HEK293 (cell line): ENCODE measurements around the gene DEF6.

Experiments used
- CTCF ChIA-PET: fragments of 350-600 bp; formaldehyde crosslinking; extraction: SDS; loops from one replicate; lab custom pipeline; 2021; ENCODE audit warnings: antibody characterized with exemption; lab: Yijun Ruan, JAX
- POLR2A ChIA-PET: fragments of 300-600 bp; formaldehyde crosslinking; extraction: SDS; loops from one replicate; lab custom pipeline; 2020; ENCODE audit warnings: antibody characterized with exemption, inconsistent platforms; lab: Yijun Ruan, JAX
- H3K27ac ChIP-seq: fragments of 200-500 bp; sonication (Bioruptor generic); 2 replicates; pipeline ENCODE4 v1.5.1; 2014; ENCODE audit warnings: low read depth, low read length, control low read depth, inconsistent platforms; ENCODE audit errors: extremely low read depth
- H3K36me3 ChIP-seq, 2 experiments: fragments of 200-500 bp in 1 of 2; sonication (Bioruptor generic) in 1 of 2; 1 replicate in 1 of 2; 2 replicates in 1 of 2; pipeline ENCODE4 v1.5.1; 2014 to 2017; ENCODE audit warnings: inconsistent platforms in 2 of 2, low read length in 2 of 2; ENCODE audit not compliant: control insufficient read depth in 2 of 2, insufficient read depth in 1 of 2
- H3K4me1 ChIP-seq: fragments of 200-500 bp; sonication (Bioruptor generic); 2 replicates; pipeline ENCODE4 v1.5.1; 2014; ENCODE audit warnings: mild to moderate bottlenecking, low read length, inconsistent platforms; ENCODE audit not compliant: control insufficient read depth, insufficient read depth
- H3K4me3 ChIP-seq: 2 replicates; pipeline ENCODE4 v1.5.1; 2011; ENCODE audit warnings: low read depth, mild to moderate bottlenecking, control low read depth, low read length, moderate library complexity
- H3K9me3 ChIP-seq: fragments of 200-500 bp; sonication (Bioruptor generic); 2 replicates; pipeline ENCODE4 v1.5.1; 2014; ENCODE audit warnings: low read depth, low read length, inconsistent platforms; ENCODE audit not compliant: control insufficient read depth, insufficient read depth
- ATF2 ChIP-seq: fragments of 450-650 bp; formaldehyde crosslinking; IDR thresholded peaks from 2 replicates; pipeline ENCODE4 v1.5.1; 2016; ENCODE audit warnings: missing biosample characterization, missing genetic modification characterization, low read depth
- HOXC10 ChIP-seq: sonication (generic); formaldehyde crosslinking; IDR thresholded peaks from 2 replicates; pipeline ENCODE4 v1.8.1; 2023; ENCODE audit warnings: mild to moderate bottlenecking, missing genetic modification reagents
- HOXD13 ChIP-seq: sonication (generic); formaldehyde crosslinking; IDR thresholded peaks from 2 replicates; pipeline ENCODE4 v1.8.0; 2022; ENCODE audit warnings: missing genetic modification reagents, borderline replicate concordance
- KLF16 ChIP-seq: fragments of 450-650 bp; formaldehyde crosslinking; IDR thresholded peaks from 2 replicates; pipeline ENCODE4 v1.5.1; 2017; ENCODE audit warnings: missing biosample characterization, missing genetic modification characterization
- PRDM10 ChIP-seq: fragments of 450-650 bp; formaldehyde crosslinking; IDR thresholded peaks from 2 replicates; pipeline ENCODE4 v1.5.1; 2016; ENCODE audit warnings: missing biosample characterization, missing genetic modification characterization
- ZBTB49 ChIP-seq: fragments of 450-650 bp; formaldehyde crosslinking; IDR thresholded peaks from 2 replicates; pipeline ENCODE4 v1.5.1; 2016; ENCODE audit warnings: missing biosample characterization, missing genetic modification characterization, low read depth
- ZFP3 ChIP-seq: fragments of 450-650 bp; formaldehyde crosslinking; IDR thresholded peaks from 2 replicates; pipeline ENCODE4 v1.5.1; 2016; ENCODE audit warnings: low read depth, missing biosample characterization, missing genetic modification characterization
- ZNF157 ChIP-seq: fragments of 450-650 bp; formaldehyde crosslinking; IDR thresholded peaks from 2 replicates; pipeline ENCODE4 v1.5.1; 2016; ENCODE audit warnings: missing biosample characterization, missing genetic modification characterization
- ZNF16 ChIP-seq: fragments of 450-650 bp; formaldehyde crosslinking; IDR thresholded peaks from 2 replicates; pipeline ENCODE4 v1.5.1; 2016; ENCODE audit warnings: low read depth, missing biosample characterization, missing genetic modification characterization
- ZNF174 ChIP-seq: fragments of 450-650 bp; formaldehyde crosslinking; IDR thresholded peaks from 2 replicates; pipeline ENCODE4 v1.5.0; 2017; ENCODE audit warnings: missing biosample characterization, mild to moderate bottlenecking, missing genetic modification characterization
- ZNF214 ChIP-seq: fragments of 450-650 bp; formaldehyde crosslinking; IDR thresholded peaks from 2 replicates; pipeline ENCODE4 v1.5.1; 2017; ENCODE audit warnings: missing biosample characterization, mild to moderate bottlenecking, missing genetic modification characterization, borderline replicate concordance
- ZNF280D ChIP-seq: fragments of 450-650 bp; formaldehyde crosslinking; IDR thresholded peaks from 2 replicates; pipeline ENCODE4 v1.5.1; 2016; ENCODE audit warnings: missing biosample characterization, missing genetic modification characterization
- ZNF311 ChIP-seq: fragments of 450-650 bp; formaldehyde crosslinking; IDR thresholded peaks from 2 replicates; pipeline ENCODE4 v1.5.1; 2017; ENCODE audit warnings: missing biosample characterization, missing genetic modification characterization, borderline replicate concordance
- ZNF423 ChIP-seq: fragments of 450-650 bp; formaldehyde crosslinking; IDR thresholded peaks from 2 replicates; pipeline ENCODE4 v1.5.1; 2016; ENCODE audit warnings: missing biosample characterization, missing genetic modification characterization
- ZNF501 ChIP-seq: fragments of 450-650 bp; formaldehyde crosslinking; IDR thresholded peaks from 2 replicates; pipeline ENCODE4 v1.5.1; 2016; ENCODE audit warnings: missing biosample characterization, missing genetic modification characterization
- ZNF558 ChIP-seq: fragments of 450-650 bp; formaldehyde crosslinking; IDR thresholded peaks from 2 replicates; pipeline ENCODE4 v1.5.1; 2016; ENCODE audit warnings: missing biosample characterization, missing genetic modification characterization
- ZNF580 ChIP-seq: fragments of 450-650 bp; formaldehyde crosslinking; IDR thresholded peaks from 2 replicates; pipeline ENCODE4 v1.5.1; 2016; ENCODE audit warnings: missing biosample characterization, missing genetic modification characterization
- ZNF747 ChIP-seq: fragments of 450-650 bp; formaldehyde crosslinking; IDR thresholded peaks from 2 replicates; pipeline ENCODE4 v1.5.1; 2016; ENCODE audit warnings: missing biosample characterization, missing genetic modification characterization

Gene DEF6

GRCh38 chr6:35343092-35343834 lies 45.6 kb downstream of the DEF6 start (continued):
- TF ChIP-seq ZNF174, result no peak
- no peak for TF ChIP-seq HOXD13 (CRISPR knock-in tag)
- TF ChIP-seq ZFP3, result no peak
- no peak for TF ChIP-seq KLF16 (tag by site-specific recombination)

- H3K27ac ChIP-seq, result no peak overlapping the region
- CTCF ChIA-PET, result interaction anchor here (0.6 to 6.9 kb wide), 15 partner anchors 10 to 338 kb away, joined by 3 to 149 read pairs (median 4); partner anchors contain the start of genes FANCE and RPL10A
- H3K9me3 ChIP-seq, result no peaks in the 10 kb centered on the region
- H3K4me1 ChIP-seq, result no peaks in the 10 kb centered on the region; the same call in 1 of the 2 replicates
- H3K4me3 ChIP-seq, result no peak overlapping the region
- TF ChIP-seq PRDM10 (no peak), ZNF501 (no peak), ZNF747 (tag by site-specific recombination) (no peak), ZBTB49 (tag by site-specific recombination) (no peak), ZNF214 (no peak)
- TF ChIP-seq, all 188 proteins: peak for 0
- H3K36me3 ChIP-seq, result peaks cover 0 to 33% of the 10 kb centered on the region in 2 experiments; a peak in 2 of 3 replicates
- POLR2A ChIA-PET, result interaction anchor here (0.6 to 2.9 kb wide), 5 partner anchors 16 to 171 kb away, joined by 3 to 13 read pairs (median 5); partner anchors contain the start of genes FANCE and RPL10A
Measured at GRCh38 chr6:35343835-35344550, 46.4 kb downstream of the DEF6 start.

- no peak overlapping the region for H3K27ac ChIP-seq
- no peaks in the 10 kb centered on the region for H3K4me1 ChIP-seq
- H3K9me3 ChIP-seq, result no peaks in the 10 kb centered on the region
- POLR2A ChIA-PET, result interaction anchor here (0.7 to 1.0 kb wide), 2 partner anchors 26 to 117 kb away, joined by 3 to 12 read pairs; partner anchors contain the start of gene RPL10A
- peaks cover 12 to 48% of the 10 kb centered on the region in 2 experiments; a peak in 2 of 3 replicates for H3K36me3 ChIP-seq
- CTCF ChIA-PET, result interaction anchor here (0.6 to 1.7 kb wide), 7 partner anchors 21 to 233 kb away, joined by 3 to 7 read pairs (median 3); partner anchors contain the start of gene RPL10A
- no peak overlapping the region for H3K4me3 ChIP-seq
- no peak for TF ChIP-seq ZNF280D
- TF ChIP-seq ZNF423 (tag by site-specific recombination), result no peak
- no peak for TF ChIP-seq ZNF157
- TF ChIP-seq ATF2 (tag by site-specific recombination), result no peak
- no peak for TF ChIP-seq HOXC10
- no peak for TF ChIP-seq ZNF16 (tag by site-specific recombination)
- TF ChIP-seq ZNF558 (tag by site-specific recombination), result no peak
- TF ChIP-seq ZNF311 (tag by site-specific recombination), result no peak
- TF ChIP-seq ZNF580 (tag by site-specific recombination), result no peak
Measured at GRCh38 chr6:35351422-35351821, 53.8 kb downstream of the DEF6 start.
